Endothelial cell of umbilical vein (primary cell): ENCODE results near the gene DCHS1. TPM values are rescaled to one million over a fixed set of nuclear protein-coding genes. Genes with fewer than 3 reads are reported as not detected.

ENCODE experiments used
- BruUV-seq: library from RNA; stranded (reverse); fragments of 400-500 nt; replicated peaks from 2 replicates; lab custom pipeline; 2021; lab: Mats Ljungman, UMichigan
- CTCF ChIA-PET: fragments of 300-600, 350-600 bp; sonication (Branson Sonifier 250); formaldehyde crosslinking; loops from one replicate; lab custom pipeline; 2021; ENCODE audit warnings: antibody characterized with exemption, inconsistent platforms; lab: Charles Lee
- POLR2A ChIA-PET: fragments of 300-600, 350-600 bp; sonication (Branson Sonifier 250); formaldehyde crosslinking; loops from one replicate; lab custom pipeline; 2021; ENCODE audit warnings: antibody characterized with exemption, inconsistent platforms; lab: Charles Lee
- DNase-seq: peaks from one replicate; pipeline ENCODE4 v3.0.0-alpha.2; 2011; ENCODE audit warnings: low read depth, low spot score
- FAIRE-seq: peaks from 2 replicates; lab custom pipeline; 2011; peaks lifted over from hg19 to GRCh38; lab: Jason Lieb, UNC
- H2AFZ ChIP-seq: 2 replicates; pipeline ENCODE4 v1.6.0; 2012; ENCODE audit warnings: low read depth, low read length, control low read depth, inconsistent platforms
- H3K27ac ChIP-seq: 2 replicates; pipeline ENCODE4 v1.5.1; 2011; ENCODE audit warnings: low read depth, mild to moderate bottlenecking, control low read depth, low read length, moderate library complexity; ENCODE audit not compliant: insufficient read depth
- H3K27me3 ChIP-seq, 2 experiments: 2 replicates each; pipeline versions ENCODE4 v1.6.0 to v1.6.1; 2011; ENCODE audit warnings: low read length in 2 of 2, mixed read lengths in 1 of 2; ENCODE audit not compliant: control insufficient read depth in 2 of 2, insufficient read depth in 2 of 2
- H3K36me3 ChIP-seq, 2 experiments: 2 replicates in 1 of 2; 3 replicates in 1 of 2; pipeline ENCODE4 v1.5.1; 2011; ENCODE audit warnings: low read length in 2 of 2, mild to moderate bottlenecking in 1 of 2, moderate library complexity in 1 of 2; ENCODE audit not compliant: control insufficient read depth in 2 of 2, insufficient read depth in 2 of 2; ENCODE audit errors: extremely low read depth in 1 of 2
- H3K4me1 ChIP-seq: 3 replicates; pipeline ENCODE4 v1.5.1; 2011; ENCODE audit warnings: mild to moderate bottlenecking, low read length; ENCODE audit not compliant: control insufficient read depth, insufficient read depth; ENCODE audit errors: extremely low read depth
- H3K4me2 ChIP-seq: 2 replicates; pipeline ENCODE4 v1.6.1; 2011; ENCODE audit warnings: low read length, control low read depth, mixed read lengths; ENCODE audit not compliant: insufficient read depth
- H3K4me3 ChIP-seq, 3 experiments: fragments of 200-600 bp in 1 of 3; sonication (generic), shearing (Covaris generic) in 1 of 3; replicated peaks in 1 of 3; 2 replicates each; pipeline ENCODE4 v1.5.1; 2011 to 2016; ENCODE audit warnings: control low read depth in 3 of 3, low read length in 3 of 3, mild to moderate bottlenecking in 2 of 3, inconsistent platforms in 1 of 3, low read depth in 1 of 3, moderate library complexity in 1 of 3; ENCODE audit not compliant: insufficient read depth in 1 of 3
- H3K79me2 ChIP-seq: 2 replicates; pipeline ENCODE4 v1.6.0; 2012; ENCODE audit warnings: low read length, inconsistent platforms; ENCODE audit not compliant: control insufficient read depth, insufficient read depth
- H3K9ac ChIP-seq: replicated peaks from 2 replicates; pipeline ENCODE3; 2011; ENCODE audit warnings: low read length, control low read depth; ENCODE audit not compliant: insufficient read depth; ENCODE audit errors: extremely low read depth
- H3K9me1 ChIP-seq: replicated peaks from 3 replicates; pipeline ENCODE4 v1.6.0; 2011; ENCODE audit warnings: mild to moderate bottlenecking, low read length; ENCODE audit not compliant: control insufficient read depth, insufficient read depth; ENCODE audit errors: extremely low read depth
- H3K9me3 ChIP-seq: replicated peaks from 2 replicates; pipeline ENCODE4 v1.5.1; 2012; ENCODE audit warnings: low read length, inconsistent platforms; ENCODE audit not compliant: control insufficient read depth, insufficient read depth
- H4K20me1 ChIP-seq: replicated peaks from 2 replicates; pipeline ENCODE3; 2011; ENCODE audit warnings: mild to moderate bottlenecking, low read length; ENCODE audit not compliant: control insufficient read depth, insufficient read depth; ENCODE audit errors: extremely low read depth
- EZH2 ChIP-seq: IDR thresholded peaks from 2 replicates; pipeline ENCODE4 v1.6.1; 2012; ENCODE audit warnings: borderline replicate concordance, low read depth, mild to moderate bottlenecking, moderate library complexity, low read length, inconsistent platforms; ENCODE audit not compliant: severe bottlenecking
- MYC ChIP-seq: IDR thresholded peaks from one replicate; pipeline ENCODE4 v1.6.1; 2011; ENCODE audit warnings: mild to moderate bottlenecking, low read depth, low read length
- POLR2AphosphoS5 ChIP-seq: IDR thresholded peaks from 2 replicates; pipeline ENCODE4 v1.6.1; 2012; ENCODE audit warnings: low read depth, mild to moderate bottlenecking, control low read depth, low read length, moderate library complexity; ENCODE audit not compliant: insufficient read depth
- dilution Hi-C: fragments of 300-500 bp; cut with MboI; formaldehyde crosslinking; loops from one replicate; pipeline ENCODE4 v1.15.0; 2019; ENCODE audit warnings: low sequenced_read_pairs; ENCODE audit not compliant: extremely low pct_ligation_motif_present
- intact Hi-C: fragments of 100-400 bp; cut with micrococcal nuclease; formaldehyde crosslinking; loops from one replicate; pipeline ENCODE4 v1.10.0; 2022
- polyA plus RNA-seq, 4 experiments: library from polyadenylated mRNA; depleted of rRNA in 3 of 4; stranded (reverse) in 3 of 4; unstranded in 1 of 4; fragments of >200 nt; gene quantifications; 2 replicates each; pipeline versions ENCODE4 v1.2.1 to v1.2.3, GENCODE V29; 2011 to 2012; ENCODE audit warnings: missing spikeins in 1 of 4
- total RNA-seq: library from RNA; stranded (reverse); gene quantifications from 2 replicates; pipeline ENCODE4 v1.2.3, GENCODE V29; 2021
- TF ChIP-seq, protein P1 (sequence below), 2 donors: IDR thresholded peaks; 1 replicate in 1 of 2; 2 replicates in 1 of 2; pipeline ENCODE4 v1.5.1; 2011; ENCODE audit warnings: low read length in 2 of 2, mild to moderate bottlenecking in 2 of 2, moderate library complexity in 2 of 2, control low read depth in 1 of 2, inconsistent platforms in 1 of 2, low read depth in 1 of 2; ENCODE audit not compliant: insufficient read depth in 1 of 2; ENCODE audit errors: extremely low read depth in 1 of 2

DCHS1 gene
- total and polyA plus RNA-seq, 2 donors (not counting 3 experiments of a cell fraction or from before 2014, with no cell fraction given), result 56.2 to 73.0 TPM

- H3K4me2 ChIP-seq, result peak overlapping the region; percentile 80
- H3K9me3 ChIP-seq, result no peaks in the 10 kb centered on the region
- DNase-seq, result peak; percentile 36
- POLR2A ChIA-PET, result interaction anchor here (0.8 to 1.9 kb wide), 6 partner anchors 13 to 198 kb away, joined by 3 to 6 read pairs (median 4); partner anchors contain the start of genes APBB1, ILK and MRPL17
- peaks cover 42% of the 10 kb centered on the region for H3K4me1 ChIP-seq
- CTCF ChIA-PET, result interaction anchor here (0.7 to 7.6 kb wide), 16 partner anchors 9 to 239 kb away, joined by 3 to 79 read pairs (median 6); partner anchors contain the start of genes ILK, MRPL17 and RRP8
- FAIRE-seq, result no peak
- BruUV-seq, result no TSS peak
- peak overlapping the region; percentile 68 for H3K27ac ChIP-seq
- no peaks in the 10 kb centered on the region for H3K27me3 ChIP-seq
- intact Hi-C loops (loop anchor here (5.0 kb wide), 1 partner anchor 140 kb away; no protein-coding TSS in a partner anchor), dilution Hi-C loops (no loop called here)
- H3K79me2 ChIP-seq, result peaks cover 7% of the 10 kb centered on the region
- peak overlapping the region; percentile 30 for H3K9ac ChIP-seq
- H3K4me3 ChIP-seq, result peak overlapping the region in 2 of 3 experiments; percentile 87 to 88
- no peak overlapping the region for H2AFZ ChIP-seq
- H4K20me1 ChIP-seq, result no peaks in the 10 kb centered on the region
- H3K36me3 ChIP-seq, result peaks cover 8 to 14% of the 10 kb centered on the region in 2 experiments
- H3K9me1 ChIP-seq, result no peaks in the 10 kb centered on the region
- TF ChIP-seq POLR2AphosphoS5, result peak; percentile 54
- TF ChIP-seq, protein P1, sequence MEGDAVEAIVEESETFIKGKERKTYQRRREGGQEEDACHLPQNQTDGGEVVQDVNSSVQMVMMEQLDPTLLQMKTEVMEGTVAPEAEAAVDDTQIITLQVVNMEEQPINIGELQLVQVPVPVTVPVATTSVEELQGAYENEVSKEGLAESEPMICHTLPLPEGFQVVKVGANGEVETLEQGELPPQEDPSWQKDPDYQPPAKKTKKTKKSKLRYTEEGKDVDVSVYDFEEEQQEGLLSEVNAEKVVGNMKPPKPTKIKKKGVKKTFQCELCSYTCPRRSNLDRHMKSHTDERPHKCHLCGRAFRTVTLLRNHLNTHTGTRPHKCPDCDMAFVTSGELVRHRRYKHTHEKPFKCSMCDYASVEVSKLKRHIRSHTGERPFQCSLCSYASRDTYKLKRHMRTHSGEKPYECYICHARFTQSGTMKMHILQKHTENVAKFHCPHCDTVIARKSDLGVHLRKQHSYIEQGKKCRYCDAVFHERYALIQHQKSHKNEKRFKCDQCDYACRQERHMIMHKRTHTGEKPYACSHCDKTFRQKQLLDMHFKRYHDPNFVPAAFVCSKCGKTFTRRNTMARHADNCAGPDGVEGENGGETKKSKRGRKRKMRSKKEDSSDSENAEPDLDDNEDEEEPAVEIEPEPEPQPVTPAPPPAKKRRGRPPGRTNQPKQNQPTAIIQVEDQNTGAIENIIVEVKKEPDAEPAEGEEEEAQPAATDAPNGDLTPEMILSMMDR (IDR thresholded peaks at IDR 0.05; ENCODE audit: extremely low read depth in 1 of 2, insufficient read depth in 1 of 2, low read depth in 1 of 2, low read length in 2 of 2), result no peak
- TF ChIP-seq MYC, result no peak
- no peak for TF ChIP-seq EZH2
Observed at GRCh38 chr11:6617315-6617781, 38.3 kb downstream of the DCHS1 start.
